GM20000 (cell line): Measurements from ENCODE around the gene MTG2.

Source experiments
- DNase-seq: peaks from one replicate; pipeline ENCODE4 v3.0.0; 2012; ENCODE audit warnings: low spot score
- CTCF ChIP-seq: IDR thresholded peaks from 2 replicates; pipeline ENCODE4 v1.5.1; 2012; ENCODE audit warnings: mild to moderate bottlenecking, control low read depth; ENCODE audit errors: extremely low read depth, missing control alignments

MTG2 gene

GRCh38 chr20:62235001-62235776, 52.4 kb downstream of the MTG2 start:
- no peak for TF ChIP-seq CTCF
- no peak for DNase-seq

GRCh38 chr20:62235777-62236157, 52.9 kb downstream of the MTG2 start:
- TF ChIP-seq CTCF, result no peak
- DNase-seq, result no peak

GRCh38 chr20:62236200-62236599, 53.4 kb downstream of the MTG2 start:
- no peak for DNase-seq

GRCh38 chr20:62236766-62237513, 54.1 kb downstream of the MTG2 start:
- no peak for TF ChIP-seq CTCF
- no peak for DNase-seq

More at GRCh38 chr20:62236200-62236599, 53.4 kb downstream of the MTG2 start:
- no peak for TF ChIP-seq CTCF

GRCh38 chr20:62237514-62237800, 54.6 kb downstream of the MTG2 start:
- no peak for TF ChIP-seq CTCF
- no peak for DNase-seq

- TF ChIP-seq CTCF, result no peak
- DNase-seq, result peak; percentile 100
Observed at GRCh38 chr20:62237801-62238568, 55.2 kb downstream of the MTG2 start, which contains the start of gene OSBPL2. TSS of gene OSBPL2 (plus strand) at chr20:62238521. CDS start at chr20:62256185, 17,664 bp downstream.
